Karpas-422 (cell line): ENCODE results near the gene CDNF. TPM values are rescaled to one million over a fixed set of nuclear protein-coding genes. Genes with fewer than 3 reads are reported as not detected.

Experiments used
- DNase-seq: peaks from one replicate; pipeline ENCODE4 v3.0.0-alpha.2; 2015
- H2AFZ ChIP-seq: fragments of 200-600 bp; sonication (generic); 2 replicates; pipeline ENCODE4 v1.6.1; 2014; ENCODE audit warnings: antibody characterized with exemption, low read length, mixed read lengths
- H3K27ac ChIP-seq: fragments of 200-600 bp; sonication (generic); 2 replicates; pipeline ENCODE4 v1.5.1; 2014; ENCODE audit warnings: mild to moderate bottlenecking, low read length, moderate library complexity
- H3K27me3 ChIP-seq: fragments of 200-600 bp; sonication (generic); 2 replicates; pipeline ENCODE4 v1.6.1; 2014; ENCODE audit warnings: low read length, mixed read lengths
- H3K36me3 ChIP-seq: fragments of 200-600 bp; sonication (generic); 2 replicates; pipeline ENCODE4 v1.6.1; 2014; ENCODE audit warnings: low read length, mixed read lengths; ENCODE audit not compliant: insufficient read depth
- H3K4me1 ChIP-seq: fragments of 200-600 bp; sonication (generic); 2 replicates; pipeline ENCODE4 v1.6.1; 2014; ENCODE audit warnings: mild to moderate bottlenecking, low read length, mixed read lengths
- H3K4me2 ChIP-seq: fragments of 200-600 bp; sonication (generic); 2 replicates; pipeline ENCODE4 v1.6.1; 2014; ENCODE audit warnings: low read length, low read depth, mild to moderate bottlenecking; ENCODE audit not compliant: poor library complexity, severe bottlenecking
- H3K4me3 ChIP-seq: fragments of 200-600 bp; sonication (generic); 2 replicates; pipeline ENCODE4 v1.5.1; 2014; ENCODE audit warnings: mild to moderate bottlenecking, antibody characterized with exemption, low read length, mixed read lengths
- H3K79me2 ChIP-seq: fragments of 200-600 bp; sonication (generic); 2 replicates; pipeline ENCODE4 v1.6.1; 2014; ENCODE audit warnings: mild to moderate bottlenecking, low read length, mixed read lengths
- H3K9ac ChIP-seq: fragments of 200-600 bp; sonication (generic); 2 replicates; pipeline ENCODE4 v1.6.0; 2014; ENCODE audit warnings: low read length
- H3K9me2 ChIP-seq: fragments of 200-600 bp; sonication (generic), shearing (Covaris generic); replicated peaks from 2 replicates; pipeline ENCODE4 v1.6.0; 2014; ENCODE audit warnings: mild to moderate bottlenecking, low read length, moderate library complexity; ENCODE audit not compliant: insufficient read depth
- H3K9me3 ChIP-seq: fragments of 300-700, 200-600 bp; sonication (generic); 2 replicates; pipeline ENCODE4 v1.6.1; 2014; ENCODE audit warnings: low read length, mixed read lengths
- H4K20me1 ChIP-seq: fragments of 200-600 bp; sonication (generic); 2 replicates; pipeline ENCODE4 v1.6.1; 2014; ENCODE audit warnings: mild to moderate bottlenecking, antibody characterized with exemption, low read length, low read depth; ENCODE audit not compliant: insufficient read depth
- total RNA-seq: library from RNA; depleted of rRNA; stranded (reverse); fragments of >200 nt; shearing (Covaris generic); gene quantifications from 2 replicates; pipeline ENCODE4 v1.2.3, GENCODE V29; 2014; ENCODE audit warnings: low replicate concordance

Gene CDNF
- total RNA-seq, 1 experiment from 2014 or later, result 1.2 TPM

DNA sequence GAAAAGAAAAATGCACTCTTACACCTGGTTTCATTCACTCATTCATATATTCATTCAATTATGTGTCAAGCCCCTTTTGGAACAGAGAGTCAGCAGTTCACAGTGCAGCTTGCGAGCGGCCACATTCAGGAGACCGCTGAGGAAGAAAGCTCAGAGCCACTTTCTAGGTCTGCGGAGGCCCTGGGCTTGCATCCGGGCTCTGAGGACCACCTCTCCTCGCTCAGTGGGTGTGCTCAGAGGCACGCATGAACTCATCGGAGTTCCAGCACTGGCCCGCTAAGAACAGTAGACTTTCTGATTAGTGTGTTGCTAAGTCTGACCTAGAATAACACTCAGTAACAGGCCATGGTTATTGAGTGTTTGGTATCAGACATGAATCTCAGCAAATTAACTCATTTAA lies 61.3 kb downstream of the CDNF start:
- Histone ChIP-seq H3K27ac (no peak overlapping the region), H2AFZ (no peak overlapping the region), H3K9ac (no peak overlapping the region), H3K4me1 (no peaks in the 10 kb centered on the region), H4K20me1 (no peaks in the 10 kb centered on the region), H3K9me3 (no peaks in the 10 kb centered on the region), H3K4me2 (no peak overlapping the region), H3K36me3 (no peaks in the 10 kb centered on the region), H3K79me2 (no peaks in the 10 kb centered on the region), H3K4me3 (no peak overlapping the region), H3K9me2 (no peaks in the 10 kb centered on the region), H3K27me3 (no peaks in the 10 kb centered on the region)
- no peak for DNase-seq

- H3K9ac ChIP-seq, result no peak overlapping the region
- H3K4me2 ChIP-seq, result no peak overlapping the region
- H3K79me2 ChIP-seq, result no peaks in the 10 kb centered on the region
- H3K27me3 ChIP-seq, result no peaks in the 10 kb centered on the region
- no peak overlapping the region for H3K4me3 ChIP-seq
- H3K27ac ChIP-seq, result no peak overlapping the region
- H2AFZ ChIP-seq, result no peak overlapping the region
- H3K4me1 ChIP-seq, result no peaks in the 10 kb centered on the region
- no peaks in the 10 kb centered on the region for H4K20me1 ChIP-seq
- DNase-seq, result no peak
- H3K9me3 ChIP-seq, result no peaks in the 10 kb centered on the region
- H3K36me3 ChIP-seq, result no peaks in the 10 kb centered on the region
- H3K9me2 ChIP-seq, result no peaks in the 10 kb centered on the region
Observed at GRCh38 chr10:14775656-14776055, 62.2 kb downstream of the CDNF start.

DNA sequence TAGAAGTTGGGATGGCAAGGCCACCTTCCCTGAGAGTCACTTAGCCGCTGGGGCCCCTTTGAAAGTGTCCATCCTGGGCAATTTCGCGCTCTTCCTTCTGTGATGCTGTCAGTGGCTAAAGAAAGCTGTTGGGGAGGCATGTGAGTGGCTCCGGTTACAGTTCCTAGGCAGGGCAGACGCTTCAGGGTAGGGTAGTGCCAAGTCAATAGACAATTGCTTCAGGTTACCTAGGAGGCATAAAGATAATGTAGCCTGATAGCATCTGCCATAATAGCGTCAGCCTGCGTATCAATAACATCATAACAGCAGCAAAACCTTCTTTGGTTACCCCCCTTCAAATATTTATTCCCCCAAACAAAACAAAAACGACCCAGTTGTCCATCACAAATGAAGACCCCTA lies 63.0 kb downstream of the CDNF start, which contains the start of gene FAM107B:
FAM107B (minus strand) TSS at position 101 of the 400 bp plus-strand sequence. CDS start 234 bp downstream, outside the sequence.
- Histone ChIP-seq H3K4me2 (no peak within 1 kb of the TSS), H3K27ac (no peak within 1 kb of the TSS), H3K4me1 (no peaks in the 10 kb centered on the region), H2AFZ (no peak within 1 kb of the TSS), H3K79me2 (no peaks in the 10 kb centered on the region), H3K36me3 (no peaks in the 10 kb centered on the region), H3K9me3 (no peaks in the 10 kb centered on the region), H3K4me3 (no peak within 1 kb of the TSS), H3K9ac (no peak within 1 kb of the TSS), H4K20me1 (no peaks in the 10 kb centered on the region), H3K27me3 (no peaks in the 10 kb centered on the region), H3K9me2 (no peaks in the 10 kb centered on the region)
- DNase-seq, result no peak

DNA sequence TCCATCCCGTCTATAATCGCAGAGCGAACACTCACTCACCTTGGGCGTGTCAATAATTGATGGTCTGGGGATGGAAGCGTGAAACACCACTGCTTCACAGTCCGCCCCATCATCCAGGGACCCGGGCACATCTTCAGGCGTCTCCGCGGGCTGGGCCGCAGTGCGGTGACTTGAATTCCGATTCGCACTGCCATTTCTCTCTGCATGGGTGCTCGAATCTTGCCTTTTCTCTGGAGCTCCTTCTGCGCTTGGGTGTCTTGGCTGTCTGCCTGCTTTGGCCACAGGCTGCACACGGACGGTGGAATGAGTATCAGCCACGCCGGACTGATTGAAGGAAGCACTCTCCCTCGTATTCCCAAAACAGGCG lies 63.6 kb downstream of the CDNF start:
- Histone ChIP-seq H3K4me3 (no peak overlapping the region), H2AFZ (no peak overlapping the region), H3K4me1 (no peaks in the 10 kb centered on the region)

DNA sequence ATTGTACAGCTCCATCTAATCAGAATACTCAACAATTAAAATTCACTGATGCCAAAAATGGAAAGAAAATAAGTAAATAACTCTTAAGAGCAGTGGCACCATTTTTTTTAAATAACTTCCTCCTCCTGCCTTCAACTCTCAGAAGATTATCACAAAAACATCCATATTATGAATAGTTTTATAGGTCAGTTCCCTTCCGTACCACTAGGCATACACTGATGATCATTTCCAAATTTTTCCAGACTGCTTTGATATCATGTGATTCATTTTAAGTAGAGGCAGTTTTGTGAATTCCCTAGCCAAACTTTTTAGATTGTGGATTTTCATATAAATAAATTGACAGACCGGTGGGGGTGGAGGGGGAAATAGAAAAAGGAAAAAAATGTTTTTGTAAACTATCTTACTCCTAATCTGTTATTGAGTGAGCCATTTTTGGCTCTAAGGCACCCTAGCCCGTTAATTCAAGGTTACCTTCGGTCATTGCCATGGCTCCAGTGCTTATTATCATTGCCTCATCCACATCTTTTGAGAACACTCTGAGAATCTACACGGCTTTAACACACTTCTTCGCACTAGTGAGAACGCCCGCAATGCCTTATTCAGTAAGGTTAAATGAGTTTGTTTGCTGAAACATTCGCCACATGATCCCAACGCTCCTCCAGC lies 64.2 kb downstream of the CDNF start:
- no peak for DNase-seq
- H3K27ac ChIP-seq, result no peak overlapping the region
- no peaks in the 10 kb centered on the region for H3K36me3 ChIP-seq

More for the DNA sequence above, 63.6 kb downstream of the CDNF start:
- Histone ChIP-seq H3K9me3 (no peaks in the 10 kb centered on the region), H3K4me2 (no peak overlapping the region), H3K27me3 (no peaks in the 10 kb centered on the region), H3K36me3 (no peaks in the 10 kb centered on the region), H3K79me2 (no peaks in the 10 kb centered on the region), H4K20me1 (no peaks in the 10 kb centered on the region), H3K9me2 (no peaks in the 10 kb centered on the region), H3K9ac (no peak overlapping the region), H3K27ac (no peak overlapping the region)
- DNase-seq, result no peak

GRCh38 chr10:14772399-14772798 lies 65.4 kb downstream of the CDNF start:
- no peaks in the 10 kb centered on the region for H3K9me2 ChIP-seq
- H3K27ac ChIP-seq, result no peak overlapping the region
- H3K27me3 ChIP-seq, result no peaks in the 10 kb centered on the region
- H3K36me3 ChIP-seq, result no peaks in the 10 kb centered on the region
- H3K79me2 ChIP-seq, result no peaks in the 10 kb centered on the region
- H3K4me2 ChIP-seq, result no peak overlapping the region
- no peaks in the 10 kb centered on the region for H3K9me3 ChIP-seq
- no peak overlapping the region for H3K9ac ChIP-seq
- DNase-seq, result no peak
- H3K4me3 ChIP-seq, result no peak overlapping the region
- H2AFZ ChIP-seq, result no peak overlapping the region
- no peaks in the 10 kb centered on the region for H3K4me1 ChIP-seq
- H4K20me1 ChIP-seq, result no peaks in the 10 kb centered on the region

More for the DNA sequence above, 64.2 kb downstream of the CDNF start:
- no peaks in the 10 kb centered on the region for H3K9me2 ChIP-seq
- no peaks in the 10 kb centered on the region for H3K9me3 ChIP-seq
- H3K4me2 ChIP-seq, result no peak overlapping the region
- H3K27me3 ChIP-seq, result no peaks in the 10 kb centered on the region
- no peak overlapping the region for H2AFZ ChIP-seq
- no peaks in the 10 kb centered on the region for H3K79me2 ChIP-seq
- H4K20me1 ChIP-seq, result no peaks in the 10 kb centered on the region
- no peak overlapping the region for H3K4me3 ChIP-seq
- no peaks in the 10 kb centered on the region for H3K4me1 ChIP-seq
- H3K9ac ChIP-seq, result no peak overlapping the region

DNA sequence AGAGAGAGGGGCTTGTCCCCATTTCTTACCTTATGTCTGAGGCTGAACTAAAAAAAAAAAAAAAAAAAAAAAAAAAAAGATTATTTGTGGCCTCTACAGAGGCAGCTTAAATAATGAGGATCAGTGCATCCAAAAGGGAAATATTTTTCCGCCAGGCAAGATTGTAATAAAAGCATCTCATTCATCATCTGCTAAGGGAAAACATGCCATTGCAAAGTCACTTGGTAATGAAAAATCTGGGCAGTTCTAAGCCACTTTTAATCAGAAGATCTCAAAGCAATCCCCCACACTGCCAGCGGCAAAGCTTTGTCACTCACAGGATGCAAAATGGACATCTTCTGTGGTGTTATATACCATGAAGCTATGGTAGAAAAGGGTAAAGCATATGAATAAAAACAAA lies 66.9 kb downstream of the CDNF start:
- Histone ChIP-seq H3K9me2 (no peaks in the 10 kb centered on the region), H3K4me2 (no peak overlapping the region), H3K79me2 (no peaks in the 10 kb centered on the region)

More for the DNA sequence above, 66.9 kb downstream of the CDNF start:
- Histone ChIP-seq H3K27me3 (no peaks in the 10 kb centered on the region), H3K4me3 (no peak overlapping the region), H3K4me1 (no peaks in the 10 kb centered on the region), H3K9me3 (no peaks in the 10 kb centered on the region), H4K20me1 (no peaks in the 10 kb centered on the region), H3K27ac (no peak overlapping the region), H2AFZ (no peak overlapping the region), H3K9ac (no peak overlapping the region), H3K36me3 (no peaks in the 10 kb centered on the region)
- no peak for DNase-seq
